GM18511 (cell line): ENCODE results near the gene CNOT6.

Source experiments
- ATAC-seq: cut with Tn5 transposase; IDR thresholded peaks from one replicate; pipeline ENCODE4 v1.9.1; 2021; ENCODE audit warnings: mild to moderate bottlenecking, moderate library complexity; ENCODE audit not compliant: unreplicated experiment

CNOT6 gene

GRCh38 chr5:180598797-180599589 lies 104.8 kb downstream of the CNOT6 start:
- ATAC-seq = no peak

- ATAC-seq = no peak
Observed at GRCh38 chr5:180599590-180599914, 105.4 kb downstream of the CNOT6 start.

- ATAC-seq = no peak
Observed at GRCh38 chr5:180599981-180600553, 105.9 kb downstream of the CNOT6 start.

- ATAC-seq = no peak
Observed at GRCh38 chr5:180600554-180601041, 106.4 kb downstream of the CNOT6 start.

- ATAC-seq = no peak
Observed at GRCh38 chr5:180601591-180602480, 107.7 kb downstream of the CNOT6 start.

- ATAC-seq = no peak
Observed at GRCh38 chr5:180602481-180603075, 108.4 kb downstream of the CNOT6 start.

- no peak for ATAC-seq
Observed at GRCh38 chr5:180603076-180603594, 109.0 kb downstream of the CNOT6 start.

- no peak for ATAC-seq
Observed at GRCh38 chr5:180604271-180604670, 110.1 kb downstream of the CNOT6 start.

- ATAC-seq = peak; percentile 57
Observed at GRCh38 chr5:180605554-180606214, 111.5 kb downstream of the CNOT6 start.

GRCh38 chr5:180606215-180606785 lies 112.1 kb downstream of the CNOT6 start:
- peak; percentile 16 for ATAC-seq

GRCh38 chr5:180607861-180608571 lies 113.8 kb downstream of the CNOT6 start:
- ATAC-seq = no peak

- ATAC-seq = no peak
Observed at GRCh38 chr5:180608572-180609310, 114.6 kb downstream of the CNOT6 start.

- no peak for ATAC-seq
Observed at GRCh38 chr5:180609386-180609785, 115.2 kb downstream of the CNOT6 start.

GRCh38 chr5:180609817-180610550 lies 115.8 kb downstream of the CNOT6 start:
- ATAC-seq = no peak

GRCh38 chr5:180611140-180611850 lies 117.1 kb downstream of the CNOT6 start:
- ATAC-seq = no peak

GRCh38 chr5:180612683-180613082 lies 118.5 kb downstream of the CNOT6 start:
- no peak for ATAC-seq

GRCh38 chr5:180613188-180613813 lies 119.1 kb downstream of the CNOT6 start:
- ATAC-seq = no peak
